ENCODE results near the gene SLC25A12.
"Not testable (repeated sequence)": the region's sequence is repeated elsewhere in the genome, so short reads cannot be mapped to it uniquely, and the experiment has no call there.

The SLC25A12 gene

GRCh38 chr2:171762879-171763573 is 131.0 kb downstream of the SLC25A12 start:
- Histone ChIP-seq H2AFZ (ENCODE audit: low read length, unreplicated experiment) (no peak overlapping the region), H3K36me3 (ENCODE audit: insufficient read depth, low read length) (no peaks in the 10 kb centered on the region; the same call in 1 of the 2 replicates), H3K79me2 (ENCODE audit: control insufficient read depth, insufficient read depth, low read length, unreplicated experiment) (no peaks in the 10 kb centered on the region), H3K27ac (ENCODE audit: low read depth, low read length) (peak overlapping the region; percentile 2; the same call in 1 of the 2 replicates), H3K27me3 (ENCODE audit: insufficient read depth, low read length) (no peaks in the 10 kb centered on the region), H3K4me3 (ENCODE audit: low read depth, low read length) (no peak overlapping the region), H3K4me1 (ENCODE audit: control insufficient read depth, insufficient read depth, low read length, unreplicated experiment) (peaks cover 12% of the 10 kb centered on the region)

- not testable (repeated sequence) for H3K27me3 ChIP-seq (ENCODE audit: insufficient read depth, low read length); H3K79me2 ChIP-seq (ENCODE audit: control insufficient read depth, insufficient read depth, low read length, unreplicated experiment); H3K4me3 ChIP-seq (ENCODE audit: low read depth, low read length); H3K36me3 ChIP-seq (ENCODE audit: insufficient read depth, low read length); H3K27ac ChIP-seq (ENCODE audit: low read depth, low read length); H2AFZ ChIP-seq (ENCODE audit: low read length, unreplicated experiment)
- H3K4me1 ChIP-seq (ENCODE audit: control insufficient read depth, insufficient read depth, low read length, unreplicated experiment) = peaks cover 12% of the 10 kb centered on the region
These were observed 132.9 kb downstream of the SLC25A12 start for GRCh38 chr2:171761176-171761575.

GRCh38 chr2:171758762-171759161 is 135.3 kb downstream of the SLC25A12 start:
- not testable (repeated sequence) for H3K4me3 ChIP-seq (ENCODE audit: low read depth, low read length); H3K27ac ChIP-seq (ENCODE audit: low read depth, low read length); H3K79me2 ChIP-seq (ENCODE audit: control insufficient read depth, insufficient read depth, low read length, unreplicated experiment); H3K27me3 ChIP-seq (ENCODE audit: insufficient read depth, low read length); H3K36me3 ChIP-seq (ENCODE audit: insufficient read depth, low read length); H2AFZ ChIP-seq (ENCODE audit: low read length, unreplicated experiment)
- peaks cover 13% of the 10 kb centered on the region for H3K4me1 ChIP-seq (ENCODE audit: control insufficient read depth, insufficient read depth, low read length, unreplicated experiment)

- Histone ChIP-seq H3K27ac (ENCODE audit: low read depth, low read length) (no peak overlapping the region), H3K27me3 (ENCODE audit: insufficient read depth, low read length) (no peaks in the 10 kb centered on the region), H2AFZ (ENCODE audit: low read length, unreplicated experiment) (no peak overlapping the region), H3K4me1 (ENCODE audit: control insufficient read depth, insufficient read depth, low read length, unreplicated experiment) (peaks cover 3% of the 10 kb centered on the region), H3K79me2 (ENCODE audit: control insufficient read depth, insufficient read depth, low read length, unreplicated experiment) (no peaks in the 10 kb centered on the region), H3K36me3 (ENCODE audit: insufficient read depth, low read length) (peaks cover 24% of the 10 kb centered on the region), H3K4me3 (ENCODE audit: low read depth, low read length) (no peak overlapping the region)
These were observed 139.6 kb downstream of the SLC25A12 start for GRCh38 chr2:171754254-171754939.

- no peaks in the 10 kb centered on the region for H3K4me1 ChIP-seq (ENCODE audit: control insufficient read depth, insufficient read depth, low read length, unreplicated experiment)
- peaks cover 39% of the 10 kb centered on the region for H3K36me3 ChIP-seq (ENCODE audit: insufficient read depth, low read length)
- H3K27ac ChIP-seq (ENCODE audit: low read depth, low read length) = no peak overlapping the region
- H2AFZ ChIP-seq (ENCODE audit: low read length, unreplicated experiment) = no peak overlapping the region
- H3K79me2 ChIP-seq (ENCODE audit: control insufficient read depth, insufficient read depth, low read length, unreplicated experiment) = no peaks in the 10 kb centered on the region
- H3K4me3 ChIP-seq (ENCODE audit: low read depth, low read length) = no peak overlapping the region
- no peaks in the 10 kb centered on the region for H3K27me3 ChIP-seq (ENCODE audit: insufficient read depth, low read length)
These were observed 146.7 kb downstream of the SLC25A12 start for GRCh38 chr2:171747371-171747770.

- H3K4me3 ChIP-seq (ENCODE audit: low read depth, low read length) = no peak overlapping the region
- no peak overlapping the region for H2AFZ ChIP-seq (ENCODE audit: low read length, unreplicated experiment)
- no peaks in the 10 kb centered on the region for H3K27me3 ChIP-seq (ENCODE audit: insufficient read depth, low read length)
- H3K36me3 ChIP-seq (ENCODE audit: insufficient read depth, low read length) = peaks cover 31% of the 10 kb centered on the region
- no peaks in the 10 kb centered on the region for H3K4me1 ChIP-seq (ENCODE audit: control insufficient read depth, insufficient read depth, low read length, unreplicated experiment)
- no peak overlapping the region for H3K27ac ChIP-seq (ENCODE audit: low read depth, low read length)
- H3K79me2 ChIP-seq (ENCODE audit: control insufficient read depth, insufficient read depth, low read length, unreplicated experiment) = no peaks in the 10 kb centered on the region
These were observed 148.2 kb downstream of the SLC25A12 start for GRCh38 chr2:171745806-171746205.

GRCh38 chr2:171745141-171745540 is 148.9 kb downstream of the SLC25A12 start:
- H3K4me1 ChIP-seq (ENCODE audit: control insufficient read depth, insufficient read depth, low read length, unreplicated experiment) = no peaks in the 10 kb centered on the region

GRCh38 chr2:171742760-171743159 is 151.3 kb downstream of the SLC25A12 start:
- Histone ChIP-seq H3K36me3 (ENCODE audit: insufficient read depth, low read length) (peaks cover 22% of the 10 kb centered on the region), H3K27ac (ENCODE audit: low read depth, low read length) (no peak overlapping the region), H3K4me3 (ENCODE audit: low read depth, low read length) (no peak overlapping the region), H3K27me3 (ENCODE audit: insufficient read depth, low read length) (no peaks in the 10 kb centered on the region), H3K79me2 (ENCODE audit: control insufficient read depth, insufficient read depth, low read length, unreplicated experiment) (no peaks in the 10 kb centered on the region), H3K4me1 (ENCODE audit: control insufficient read depth, insufficient read depth, low read length, unreplicated experiment) (no peaks in the 10 kb centered on the region), H2AFZ (ENCODE audit: low read length, unreplicated experiment) (no peak overlapping the region)

More at GRCh38 chr2:171745141-171745540, 148.9 kb downstream of the SLC25A12 start:
- Histone ChIP-seq H3K27me3 (ENCODE audit: insufficient read depth, low read length) (no peaks in the 10 kb centered on the region), H3K79me2 (ENCODE audit: control insufficient read depth, insufficient read depth, low read length, unreplicated experiment) (no peaks in the 10 kb centered on the region), H3K36me3 (ENCODE audit: insufficient read depth, low read length) (peaks cover 25% of the 10 kb centered on the region), H3K4me3 (ENCODE audit: low read depth, low read length) (no peak overlapping the region), H2AFZ (ENCODE audit: low read length, unreplicated experiment) (no peak overlapping the region), H3K27ac (ENCODE audit: low read depth, low read length) (no peak overlapping the region)

- Histone ChIP-seq H3K27ac (ENCODE audit: low read depth, low read length) (no peak overlapping the region), H3K4me1 (ENCODE audit: control insufficient read depth, insufficient read depth, low read length, unreplicated experiment) (no peaks in the 10 kb centered on the region), H3K36me3 (ENCODE audit: insufficient read depth, low read length) (peaks cover 28% of the 10 kb centered on the region), H3K4me3 (ENCODE audit: low read depth, low read length) (no peak overlapping the region), H3K27me3 (ENCODE audit: insufficient read depth, low read length) (no peaks in the 10 kb centered on the region), H2AFZ (ENCODE audit: low read length, unreplicated experiment) (no peak overlapping the region), H3K79me2 (ENCODE audit: control insufficient read depth, insufficient read depth, low read length, unreplicated experiment) (no peaks in the 10 kb centered on the region)
These were observed 152.9 kb downstream of the SLC25A12 start for GRCh38 chr2:171741189-171741588.

- Histone ChIP-seq H3K27me3 (ENCODE audit: insufficient read depth, low read length) (no peaks in the 10 kb centered on the region), H3K4me3 (ENCODE audit: low read depth, low read length) (no peak overlapping the region), H3K36me3 (ENCODE audit: insufficient read depth, low read length) (peaks cover 33% of the 10 kb centered on the region), H3K79me2 (ENCODE audit: control insufficient read depth, insufficient read depth, low read length, unreplicated experiment) (no peaks in the 10 kb centered on the region), H3K4me1 (ENCODE audit: control insufficient read depth, insufficient read depth, low read length, unreplicated experiment) (no peaks in the 10 kb centered on the region), H2AFZ (ENCODE audit: low read length, unreplicated experiment) (no peak overlapping the region), H3K27ac (ENCODE audit: low read depth, low read length) (no peak overlapping the region)
These were observed 157.9 kb downstream of the SLC25A12 start for GRCh38 chr2:171735991-171736710.

All from ACC112 (cell line).